HG02870 (cell line): ENCODE measurements around the gene PPM1B.
"Not testable (repeated sequence)": the region's sequence is repeated elsewhere in the genome, so short reads cannot be mapped to it uniquely, and the experiment has no call there.

Source experiments
- ATAC-seq: cut with Tn5 transposase; IDR thresholded peaks from one replicate; pipeline ENCODE4 v1.9.1; 2021; ENCODE audit warnings: mild to moderate bottlenecking, moderate library complexity; ENCODE audit not compliant: unreplicated experiment

PPM1B gene

DNA sequence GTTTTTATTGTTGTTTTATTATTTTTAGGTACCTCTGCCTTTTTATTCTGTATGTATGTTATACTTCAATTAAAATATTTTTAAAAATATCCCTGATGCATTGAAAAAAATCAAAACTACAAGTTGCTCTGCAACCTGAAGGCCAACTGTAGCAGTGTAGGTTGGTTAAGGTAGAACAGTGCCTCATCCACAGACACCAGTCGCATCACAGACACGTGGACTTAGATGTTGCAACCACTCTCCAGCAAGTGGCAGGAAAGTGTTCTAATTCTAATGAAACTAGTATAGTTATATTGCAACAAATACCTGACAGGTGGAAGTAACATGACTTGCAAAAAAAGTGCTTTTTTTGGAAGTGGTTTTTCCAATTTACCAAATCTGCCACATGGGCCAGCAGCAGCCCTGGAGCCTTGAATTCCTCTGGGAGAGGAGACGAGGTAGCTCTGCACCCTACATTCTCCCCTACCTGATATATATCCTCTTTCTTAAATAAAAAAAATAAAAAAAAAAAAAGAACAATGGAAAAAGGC, 78.2 kb downstream of the PPM1B start:
- no peak for ATAC-seq

DNA sequence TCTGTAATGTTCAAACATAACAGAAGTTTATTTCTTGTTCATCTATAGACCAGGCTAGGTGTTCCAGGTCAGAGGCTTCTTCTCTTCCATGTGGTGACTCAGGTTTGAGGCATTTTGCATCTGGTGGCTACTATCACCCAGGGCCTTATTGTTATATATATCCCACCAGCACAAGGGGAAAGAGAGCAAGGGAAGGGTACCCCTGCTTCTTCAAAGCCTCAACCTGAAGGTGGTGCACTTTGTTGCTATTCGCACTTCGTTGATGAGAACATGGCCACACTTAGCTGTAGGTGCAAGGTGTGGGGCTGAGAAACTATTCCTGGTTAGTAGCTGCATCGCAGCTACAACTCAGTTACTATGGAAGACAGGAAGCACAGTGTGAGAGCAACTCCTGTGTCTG, 79.2 kb downstream of the PPM1B start:
- ATAC-seq, result no peak

DNA sequence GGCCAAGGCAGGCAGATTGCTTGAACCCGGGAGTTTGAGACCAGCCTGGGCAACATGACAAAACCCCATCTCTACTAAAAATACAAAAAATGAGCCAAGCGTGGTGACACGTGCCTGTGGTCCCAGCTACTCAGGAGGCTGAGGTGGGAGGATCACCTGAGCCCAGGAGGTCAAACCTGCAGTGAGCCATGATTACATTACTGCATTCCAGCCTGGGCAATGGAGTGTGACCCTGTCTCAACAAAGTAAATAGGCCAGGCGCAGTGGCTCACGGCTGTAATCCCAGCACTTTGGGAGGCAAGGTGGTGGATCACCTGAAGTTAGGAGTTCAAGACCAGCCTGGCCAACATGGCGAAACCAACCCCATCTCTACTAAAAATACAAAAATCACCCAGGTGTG, 80.6 kb downstream of the PPM1B start:
- not testable (repeated sequence) for ATAC-seq

DNA sequence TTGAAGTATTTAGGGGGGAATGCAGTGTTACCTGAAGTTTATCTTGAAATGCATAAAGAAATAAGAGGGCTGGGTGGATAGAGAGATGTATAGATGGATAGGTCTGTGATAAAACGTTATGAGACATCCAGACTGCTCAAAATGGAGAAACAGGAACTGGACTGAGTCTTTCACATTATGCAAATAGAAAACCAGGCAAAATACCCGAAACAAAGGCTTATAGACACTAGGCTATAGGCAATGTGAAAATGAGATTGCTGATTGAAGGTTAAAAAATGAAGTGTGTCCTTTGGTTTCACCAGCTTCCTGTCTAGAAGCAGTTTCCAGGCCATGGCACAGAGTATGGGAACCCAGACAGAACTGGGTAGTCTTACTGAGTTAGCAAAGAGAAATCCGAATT, 81.7 kb downstream of the PPM1B start:
- peak; percentile 80 for ATAC-seq

DNA sequence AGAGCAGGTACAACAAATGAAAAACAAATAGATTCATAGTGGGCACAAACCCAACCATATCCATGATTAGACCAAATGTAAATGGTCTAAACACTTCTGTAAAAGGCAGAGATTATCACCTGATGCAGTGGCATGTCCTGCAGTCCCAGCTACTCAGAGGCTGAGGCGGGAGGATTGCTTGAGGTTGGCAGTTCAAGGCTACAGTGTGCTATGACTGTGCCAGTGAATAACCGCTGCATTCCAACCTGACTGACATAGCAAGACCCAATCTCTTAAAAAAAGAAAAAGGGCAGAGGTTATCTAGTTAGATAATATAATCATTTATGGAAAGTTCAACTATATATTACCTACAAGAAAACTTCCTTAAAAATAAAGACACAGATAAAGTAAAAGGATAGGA, 85.3 kb downstream of the PPM1B start:
- no peak for ATAC-seq

DNA sequence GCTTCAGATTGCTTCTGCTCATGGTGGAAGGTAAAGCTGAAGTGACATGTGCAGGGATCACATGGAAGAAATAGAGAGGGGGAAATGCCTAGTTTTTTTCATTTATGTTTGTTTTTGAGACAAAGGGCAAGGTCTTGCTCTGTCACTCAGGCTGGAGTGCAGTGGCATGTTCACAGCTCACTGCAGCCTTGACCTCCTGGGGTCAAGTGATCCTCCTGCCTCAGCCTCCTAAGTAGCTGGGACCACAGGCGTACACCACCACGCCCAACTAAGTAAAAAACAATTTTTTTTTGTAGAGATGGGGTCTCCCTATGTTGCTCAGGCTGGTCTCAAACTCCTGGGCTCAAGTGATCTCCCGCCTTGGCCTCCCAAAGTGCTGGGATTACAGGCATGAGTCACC, 87.0 kb downstream of the PPM1B start:
- ATAC-seq, result not testable (repeated sequence)

DNA sequence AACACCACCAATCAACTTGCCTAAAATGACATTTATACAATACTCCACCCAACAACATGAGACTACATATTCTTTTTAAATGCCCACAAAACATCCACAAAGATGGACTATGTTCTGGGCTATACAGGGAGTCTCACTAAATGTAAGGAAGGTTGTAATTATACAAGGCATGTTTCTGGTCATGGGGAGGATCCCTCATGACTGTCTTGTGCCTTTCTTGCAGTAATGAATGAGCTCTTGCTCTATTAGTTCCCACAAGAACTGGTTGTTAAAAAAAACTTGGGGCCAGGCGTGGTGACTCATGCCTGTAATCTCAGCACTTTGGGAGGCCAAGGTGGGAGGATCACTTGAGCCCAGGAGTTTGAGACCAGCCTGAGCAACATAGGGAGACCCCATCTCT, 89.1 kb downstream of the PPM1B start:
- not testable (repeated sequence) for ATAC-seq

DNA sequence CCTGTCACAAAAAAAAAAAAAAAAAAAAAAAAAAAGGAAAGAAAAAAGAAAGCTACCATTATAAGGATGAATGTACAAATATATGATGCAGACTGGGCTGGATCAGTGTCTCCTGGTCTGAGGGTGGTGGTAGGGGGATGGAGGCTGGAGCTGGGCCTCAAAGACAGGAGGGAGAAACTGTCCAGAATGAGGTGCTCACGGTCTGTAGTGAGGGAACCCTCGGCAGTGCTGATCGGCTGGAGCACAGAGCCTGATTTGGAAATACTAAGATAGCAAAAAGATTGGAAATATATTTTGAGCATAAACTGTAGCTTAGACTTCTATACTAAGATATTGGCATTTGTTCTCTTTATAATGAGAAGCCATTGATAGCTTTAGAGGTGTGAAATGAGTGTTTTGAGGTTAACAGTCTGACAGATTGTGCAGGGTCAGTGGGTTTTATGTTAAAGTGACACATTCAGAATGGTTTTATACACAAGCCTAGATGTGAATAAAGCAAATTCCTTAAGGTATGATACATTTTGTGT, 98.7 kb downstream of the PPM1B start:
- ATAC-seq, result no peak

DNA sequence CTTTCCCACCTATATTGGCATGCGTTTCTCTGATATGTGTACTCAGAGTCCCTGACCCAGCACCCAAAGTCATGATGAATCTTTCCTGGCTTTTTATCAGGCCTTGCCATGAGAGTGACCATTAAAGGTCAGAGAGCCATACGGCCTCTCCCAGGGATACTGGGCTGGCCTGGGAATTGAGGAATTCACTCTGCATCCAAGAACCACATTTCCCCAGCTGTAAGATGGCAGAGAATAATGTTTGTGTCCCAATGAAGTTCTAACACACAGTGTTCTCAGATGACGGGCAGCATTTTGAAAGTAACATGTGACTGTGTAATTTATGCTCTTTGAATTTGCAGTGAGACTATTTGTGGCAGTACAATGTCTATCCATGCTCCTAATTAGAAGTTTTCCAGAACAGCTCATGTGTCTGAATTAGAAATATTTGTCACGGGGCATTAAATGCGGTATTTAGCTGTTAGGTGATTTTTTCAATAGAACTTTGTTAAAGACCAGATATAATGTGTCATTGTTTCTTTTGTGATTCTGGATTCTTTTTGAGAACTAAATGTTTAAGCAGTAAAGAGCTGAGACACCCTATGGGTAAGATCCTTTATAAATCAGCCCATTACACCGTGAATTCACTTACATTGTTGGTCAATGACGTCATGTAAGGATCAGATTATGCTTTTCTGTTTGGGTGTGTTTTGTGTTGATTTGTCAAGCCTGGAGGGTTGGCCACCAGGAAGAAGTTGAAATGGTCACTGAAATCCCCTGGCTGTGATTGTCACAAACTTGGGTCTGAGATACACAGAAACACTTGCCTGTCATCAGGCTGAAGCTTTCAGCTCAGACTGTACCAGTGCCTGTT, 99.3 kb downstream of the PPM1B start:
- no peak for ATAC-seq

DNA sequence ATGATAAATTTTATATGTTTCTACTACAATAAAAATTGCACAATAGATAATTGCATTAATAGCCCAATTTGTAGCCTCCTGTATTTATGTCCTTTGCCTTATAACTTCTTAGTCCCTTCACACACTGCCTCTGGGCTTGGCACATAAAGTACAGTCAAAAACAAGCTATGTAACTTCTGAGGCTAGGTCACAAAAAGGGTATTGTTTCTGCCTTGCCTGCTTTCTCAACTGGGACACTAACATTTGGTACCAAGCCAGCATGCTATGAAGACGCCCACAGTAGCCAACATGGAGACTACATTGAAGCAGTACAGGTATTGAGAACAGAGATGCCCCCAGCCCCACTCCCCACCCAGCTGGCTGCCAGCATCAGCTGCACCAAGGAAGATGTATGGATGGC, 101.2 kb downstream of the PPM1B start:
- ATAC-seq, result no peak

DNA sequence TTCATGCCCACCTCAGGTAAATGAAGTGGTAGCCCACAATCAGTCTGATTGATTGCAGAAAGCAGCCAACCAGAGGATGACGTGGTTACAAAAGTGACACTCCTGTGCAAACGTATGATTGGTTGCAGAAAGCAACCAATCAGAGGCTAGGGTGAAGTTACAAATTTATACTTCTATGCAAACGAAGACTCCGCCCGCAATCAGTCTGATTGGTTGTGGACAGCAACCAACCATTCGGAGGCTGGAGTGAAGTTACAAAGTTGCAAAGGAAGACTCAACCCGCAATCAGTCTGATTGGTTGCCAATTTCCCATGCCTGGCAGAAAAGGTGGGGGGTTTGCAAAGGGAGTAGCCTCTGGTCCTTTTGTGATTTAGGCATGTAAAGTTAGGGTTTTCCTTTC, 102.6 kb downstream of the PPM1B start:
- ATAC-seq, result no peak

DNA sequence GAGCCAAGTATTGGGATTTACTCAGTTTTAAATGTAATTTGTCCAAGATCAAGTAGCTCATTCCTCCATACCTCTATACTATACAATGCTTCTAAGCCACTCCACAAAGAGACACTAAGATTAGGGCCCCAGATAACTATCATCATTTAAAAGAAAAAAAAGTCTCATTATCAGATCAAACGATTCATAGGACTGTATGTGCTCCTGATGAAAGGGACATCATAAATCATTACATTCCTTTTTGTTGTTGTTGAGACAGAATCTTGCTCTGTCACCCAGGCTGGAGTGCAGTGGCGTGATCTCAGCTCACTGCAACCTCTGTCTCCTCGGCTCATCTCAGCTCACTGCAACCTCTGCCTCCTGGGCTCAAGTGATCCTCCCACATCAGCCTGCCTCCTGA, 104.4 kb downstream of the PPM1B start:
- no peak for ATAC-seq

DNA sequence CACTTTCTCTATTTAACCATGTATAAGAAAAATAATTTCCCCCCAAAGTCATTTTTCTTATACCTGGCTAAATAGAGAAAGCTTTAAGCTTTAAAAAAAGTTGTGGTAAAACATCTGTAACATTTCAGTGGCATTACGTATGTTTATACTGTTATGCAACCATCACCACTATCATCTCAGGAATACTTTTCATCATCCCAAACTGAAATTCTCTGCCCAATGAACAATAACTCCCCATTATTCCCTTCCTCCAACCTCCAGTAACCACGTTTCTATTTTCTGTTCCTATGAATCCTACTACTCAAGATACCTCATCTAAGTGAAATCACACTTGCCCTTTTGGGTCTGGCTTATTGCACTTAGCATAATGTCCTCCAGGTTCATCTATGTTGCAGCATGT, 104.9 kb downstream of the PPM1B start:
- ATAC-seq, result no peak

DNA sequence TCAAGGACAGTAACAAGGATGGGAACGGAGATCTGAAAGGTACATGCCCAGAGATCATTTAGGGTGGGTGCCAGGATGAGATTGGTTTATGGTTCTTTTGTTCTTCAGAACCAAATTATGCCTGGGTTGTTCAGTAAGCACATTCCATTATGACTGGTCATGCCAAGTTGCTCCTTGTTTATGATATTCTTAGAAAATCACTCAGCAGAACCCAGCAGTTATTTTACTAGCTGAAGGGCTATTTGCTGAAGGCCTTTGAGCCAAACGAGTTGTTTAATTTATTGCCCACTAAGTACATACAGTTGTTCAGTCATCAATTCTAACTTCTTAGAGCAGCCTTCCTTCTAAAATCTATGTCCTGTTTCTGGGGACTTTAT, 107.2 kb downstream of the PPM1B start:
- no peak for ATAC-seq

DNA sequence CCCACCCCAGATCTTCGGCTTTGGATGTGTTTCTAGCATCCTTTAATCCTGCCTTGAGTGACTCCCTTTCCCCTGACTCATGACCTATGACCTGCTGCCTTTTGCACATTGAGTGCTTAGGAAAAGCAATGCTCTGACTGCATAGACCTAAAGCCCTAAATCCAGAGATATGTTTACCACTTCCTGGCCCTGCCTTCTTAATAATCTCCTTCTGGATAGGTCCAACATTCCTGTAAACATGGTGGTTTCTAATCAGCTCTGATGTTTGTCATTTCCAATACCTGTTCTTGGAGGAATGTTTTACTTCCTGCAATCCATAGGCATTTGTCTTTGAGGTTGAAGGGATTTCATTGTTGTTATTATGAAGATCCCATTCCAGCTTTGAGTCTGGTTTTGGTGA, 108.9 kb downstream of the PPM1B start:
- no peak for ATAC-seq

DNA sequence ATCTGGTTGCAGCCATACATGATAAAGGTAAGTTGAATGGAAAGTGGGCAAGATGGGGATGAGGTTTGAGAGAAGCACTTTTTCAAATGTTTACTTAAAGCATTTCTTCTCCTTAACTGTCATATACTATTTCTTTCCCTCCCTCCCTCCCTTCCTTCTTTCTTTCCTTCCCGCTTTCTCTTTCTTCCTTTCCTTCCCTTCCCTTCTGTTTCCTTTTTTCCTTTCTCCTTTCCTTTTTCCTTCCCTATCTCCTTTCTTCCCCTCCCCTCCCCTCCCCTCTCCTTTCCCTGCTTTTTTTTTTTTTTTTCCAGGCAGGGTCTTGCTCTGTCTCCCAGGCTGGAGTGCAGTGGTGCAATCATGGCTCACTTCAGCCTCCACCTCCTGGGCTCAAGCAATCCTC, 112.2 kb downstream of the PPM1B start:
- ATAC-seq, result no peak
